GM18907 (cell line): Measurements from ENCODE around the gene PCDHGB3.
"Not testable (repeated sequence)": the region's sequence is repeated elsewhere in the genome, so short reads cannot be mapped to it uniquely, and the experiment has no call there.

Source experiments
- ATAC-seq: cut with Tn5 transposase; IDR thresholded peaks from one replicate; pipeline ENCODE4 v1.9.1; 2021; ENCODE audit warnings: mild to moderate bottlenecking, moderate library complexity; ENCODE audit not compliant: unreplicated experiment

The PCDHGB3 gene

DNA sequence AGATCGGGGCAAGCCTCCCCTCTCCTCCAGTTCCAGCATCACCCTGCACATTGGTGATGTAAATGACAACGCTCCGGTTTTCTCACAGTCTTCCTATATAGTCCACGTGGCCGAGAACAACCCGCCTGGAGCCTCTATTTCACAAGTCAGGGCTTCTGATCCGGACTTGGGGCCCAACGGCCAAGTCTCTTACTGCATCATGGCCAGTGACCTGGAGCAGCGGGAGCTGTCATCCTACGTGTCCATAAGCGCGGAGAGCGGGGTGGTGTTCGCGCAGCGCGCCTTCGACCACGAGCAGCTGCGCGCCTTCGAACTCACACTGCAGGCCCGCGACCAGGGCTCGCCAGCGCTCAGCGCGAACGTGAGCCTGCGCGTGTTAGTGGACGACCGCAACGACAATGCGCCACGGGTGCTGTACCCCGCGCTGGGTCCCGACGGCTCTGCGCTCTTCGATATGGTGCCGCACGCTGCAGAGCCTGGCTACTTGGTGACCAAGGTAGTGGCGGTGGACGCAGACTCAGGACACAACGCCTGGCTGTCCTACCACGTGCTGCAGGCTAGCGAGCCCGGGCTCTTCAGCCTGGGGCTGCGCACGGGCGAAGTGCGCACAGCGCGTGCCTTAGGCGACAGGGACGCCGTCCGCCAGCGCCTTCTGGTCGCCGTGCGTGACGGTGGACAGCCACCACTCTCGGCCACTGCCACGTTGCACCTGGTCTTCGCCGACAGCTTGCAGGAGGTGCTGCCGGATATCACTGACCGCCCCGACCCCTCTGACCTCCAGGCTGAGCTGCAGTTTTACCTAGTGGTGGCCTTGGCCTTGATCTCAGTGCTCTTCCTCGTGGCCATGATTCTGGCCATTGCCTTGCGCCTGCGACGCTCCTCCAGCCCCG, 19.4 kb downstream of the PCDHGB3 start:
- no peak for ATAC-seq

DNA sequence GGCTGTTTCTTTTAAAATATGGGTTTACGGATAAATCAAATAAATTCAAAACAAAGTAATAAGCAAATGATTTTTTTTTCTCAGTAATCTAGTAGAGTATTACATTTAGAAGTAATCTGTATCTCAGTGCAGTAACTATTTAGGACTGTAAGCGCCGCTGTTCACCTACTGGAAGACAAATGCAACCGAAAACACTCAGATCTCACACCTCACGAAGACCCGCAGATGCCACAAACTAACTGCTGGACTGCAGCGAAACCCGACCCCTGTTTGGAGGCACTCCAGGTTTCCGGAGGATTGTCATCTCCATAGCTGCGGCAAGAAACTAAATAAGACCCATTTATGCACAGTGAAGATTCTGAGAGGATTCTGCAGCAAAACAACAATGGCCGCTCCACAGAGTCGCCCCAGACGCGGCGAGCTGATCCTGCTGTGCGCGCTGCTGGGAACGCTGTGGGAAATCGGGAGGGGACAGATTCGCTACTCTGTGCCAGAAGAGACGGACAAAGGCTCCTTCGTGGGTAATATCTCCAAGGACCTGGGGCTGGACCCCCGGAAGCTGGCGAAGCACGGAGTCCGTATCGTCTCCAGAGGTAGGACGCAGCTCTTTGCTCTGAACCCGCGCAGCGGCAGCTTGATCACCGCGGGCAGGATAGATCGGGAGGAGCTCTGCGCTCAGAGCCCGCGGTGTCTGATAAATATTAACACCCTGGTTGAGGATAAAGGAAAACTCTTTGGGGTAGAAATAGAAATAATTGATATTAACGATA, 22.6 kb downstream of the PCDHGB3 start, which contains the start of gene PCDHGA8:
TSS of gene PCDHGA8 (plus strand) at position 205 of the 770 bp plus-strand sequence. CDS start at position 386, 181 bp downstream.
- ATAC-seq: no peak

DNA sequence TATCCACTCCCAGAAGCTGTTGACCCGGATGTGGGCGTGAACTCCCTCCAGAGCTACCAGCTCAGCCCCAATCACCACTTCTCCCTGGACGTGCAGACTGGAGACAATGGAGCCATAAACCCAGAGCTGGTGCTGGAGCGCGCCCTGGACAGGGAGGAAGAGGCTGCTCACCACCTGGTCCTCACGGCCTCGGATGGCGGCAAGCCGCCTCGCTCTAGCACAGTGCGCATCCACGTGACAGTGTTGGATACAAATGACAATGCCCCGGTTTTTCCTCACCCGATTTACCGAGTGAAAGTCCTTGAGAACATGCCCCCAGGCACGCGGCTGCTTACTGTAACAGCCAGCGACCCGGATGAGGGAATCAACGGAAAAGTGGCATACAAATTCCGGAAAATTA, 23.2 kb downstream of the PCDHGB3 start:
- no peak for ATAC-seq

DNA sequence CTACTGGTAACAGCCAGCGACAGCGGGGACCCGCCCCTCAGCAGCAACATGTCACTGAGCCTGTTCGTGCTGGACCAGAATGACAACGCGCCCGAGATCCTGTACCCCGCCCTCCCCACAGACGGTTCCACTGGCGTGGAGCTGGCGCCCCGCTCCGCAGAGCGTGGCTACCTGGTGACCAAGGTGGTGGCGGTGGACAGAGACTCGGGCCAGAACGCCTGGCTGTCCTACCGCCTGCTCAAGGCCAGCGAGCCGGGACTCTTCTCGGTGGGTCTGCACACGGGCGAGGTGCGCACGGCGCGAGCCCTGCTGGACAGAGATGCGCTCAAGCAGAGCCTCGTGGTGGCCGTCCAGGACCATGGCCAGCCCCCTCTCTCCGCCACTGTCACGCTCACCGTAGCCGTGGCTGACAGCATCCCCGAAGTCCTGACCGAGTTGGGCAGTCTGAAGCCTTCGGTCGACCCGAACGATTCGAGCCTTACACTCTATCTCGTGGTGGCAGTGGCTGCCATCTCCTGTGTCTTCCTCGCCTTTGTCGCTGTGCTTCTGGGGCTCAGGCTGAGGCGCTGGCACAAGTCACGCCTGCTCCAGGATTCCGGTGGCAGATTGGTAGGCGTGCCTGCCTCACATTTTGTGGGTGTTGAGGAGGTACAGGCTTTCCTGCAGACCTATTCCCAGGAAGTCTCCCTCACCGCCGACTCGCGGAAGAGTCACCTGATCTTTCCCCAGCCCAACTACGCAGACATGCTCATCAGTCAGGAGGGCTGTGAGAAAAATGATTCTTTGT, 24.6 kb downstream of the PCDHGB3 start:
- ATAC-seq: not testable (repeated sequence)

DNA sequence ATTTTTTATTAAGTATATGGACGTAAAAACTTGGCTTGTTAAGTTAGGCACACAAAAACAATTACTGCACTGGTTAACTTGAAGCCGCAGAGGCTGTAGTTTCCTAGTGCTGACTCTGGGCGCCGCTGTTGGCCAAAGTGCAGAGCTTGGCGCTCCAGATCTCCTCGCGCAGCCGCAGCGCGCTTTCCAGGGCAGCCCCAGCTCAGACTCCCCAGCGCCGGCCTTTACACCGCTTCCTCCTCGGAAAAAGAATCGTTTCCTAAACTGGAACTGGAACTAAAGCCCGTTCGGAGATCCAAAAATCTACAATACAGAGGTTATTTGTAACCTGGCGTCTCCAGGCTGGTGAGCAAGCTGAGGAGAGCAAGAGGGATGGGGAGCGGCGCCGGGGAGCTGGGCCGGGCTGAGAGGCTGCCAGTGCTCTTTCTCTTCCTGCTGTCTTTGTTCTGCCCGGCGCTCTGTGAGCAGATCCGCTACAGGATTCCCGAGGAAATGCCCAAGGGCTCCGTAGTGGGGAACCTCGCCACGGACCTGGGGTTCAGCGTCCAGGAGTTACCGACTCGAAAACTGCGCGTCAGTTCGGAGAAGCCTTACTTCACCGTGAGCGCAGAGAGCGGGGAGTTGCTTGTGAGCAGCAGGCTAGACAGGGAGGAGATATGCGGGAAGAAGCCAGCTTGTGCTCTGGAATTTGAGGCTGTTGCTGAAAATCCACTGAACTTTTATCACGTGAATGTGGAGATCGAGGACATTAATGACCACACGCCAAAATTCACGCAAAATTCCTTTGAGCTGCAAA, 27.9 kb downstream of the PCDHGB3 start, which contains the start of gene PCDHGB5:
TSS of gene PCDHGB5 (plus strand) at position 192 of the 796 bp plus-strand sequence. CDS start at position 373, 181 bp downstream.
- peak; percentile 58 for ATAC-seq

DNA sequence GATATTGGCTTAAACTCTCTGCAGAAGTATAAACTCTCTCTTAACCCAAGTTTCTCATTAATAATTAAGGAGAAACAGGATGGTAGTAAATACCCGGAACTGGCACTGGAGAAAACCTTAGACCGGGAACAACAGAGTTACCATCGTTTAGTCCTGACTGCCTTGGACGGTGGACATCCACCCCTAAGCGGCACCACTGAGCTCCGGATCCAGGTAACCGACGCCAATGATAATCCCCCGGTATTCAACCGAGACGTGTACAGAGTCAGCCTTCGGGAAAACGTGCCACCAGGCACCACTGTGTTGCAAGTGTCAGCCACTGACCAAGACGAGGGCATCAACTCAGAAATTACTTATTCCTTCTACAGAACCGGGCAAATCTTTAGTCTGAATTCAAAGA, 28.6 kb downstream of the PCDHGB3 start:
- no peak for ATAC-seq

DNA sequence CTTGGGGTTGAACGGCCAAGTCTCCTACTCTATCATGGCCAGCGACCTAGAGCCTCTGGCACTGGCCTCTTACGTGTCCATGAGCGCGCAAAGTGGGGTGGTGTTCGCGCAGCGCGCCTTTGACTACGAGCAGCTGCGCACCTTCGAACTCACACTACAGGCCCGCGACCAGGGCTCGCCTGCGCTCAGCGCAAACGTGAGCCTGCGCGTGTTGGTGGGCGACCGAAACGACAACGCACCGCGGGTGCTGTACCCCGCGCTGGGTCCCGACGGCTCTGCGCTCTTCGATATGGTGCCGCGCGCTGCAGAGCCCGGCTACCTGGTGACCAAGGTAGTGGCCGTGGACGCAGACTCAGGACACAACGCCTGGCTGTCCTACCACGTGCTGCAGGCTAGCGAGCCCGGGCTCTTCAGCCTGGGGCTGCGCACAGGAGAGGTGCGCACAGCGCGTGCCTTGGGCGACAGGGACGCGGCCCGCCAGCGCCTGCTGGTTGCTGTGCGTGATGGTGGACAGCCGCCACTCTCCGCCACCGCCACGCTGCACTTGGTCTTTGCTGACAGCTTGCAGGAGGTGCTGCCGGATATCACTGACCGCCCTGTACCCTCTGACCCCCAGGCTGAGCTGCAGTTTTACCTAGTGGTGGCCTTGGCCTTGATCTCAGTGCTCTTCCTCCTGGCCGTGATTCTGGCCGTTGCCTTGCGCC, 29.7 kb downstream of the PCDHGB3 start:
- no peak for ATAC-seq

DNA sequence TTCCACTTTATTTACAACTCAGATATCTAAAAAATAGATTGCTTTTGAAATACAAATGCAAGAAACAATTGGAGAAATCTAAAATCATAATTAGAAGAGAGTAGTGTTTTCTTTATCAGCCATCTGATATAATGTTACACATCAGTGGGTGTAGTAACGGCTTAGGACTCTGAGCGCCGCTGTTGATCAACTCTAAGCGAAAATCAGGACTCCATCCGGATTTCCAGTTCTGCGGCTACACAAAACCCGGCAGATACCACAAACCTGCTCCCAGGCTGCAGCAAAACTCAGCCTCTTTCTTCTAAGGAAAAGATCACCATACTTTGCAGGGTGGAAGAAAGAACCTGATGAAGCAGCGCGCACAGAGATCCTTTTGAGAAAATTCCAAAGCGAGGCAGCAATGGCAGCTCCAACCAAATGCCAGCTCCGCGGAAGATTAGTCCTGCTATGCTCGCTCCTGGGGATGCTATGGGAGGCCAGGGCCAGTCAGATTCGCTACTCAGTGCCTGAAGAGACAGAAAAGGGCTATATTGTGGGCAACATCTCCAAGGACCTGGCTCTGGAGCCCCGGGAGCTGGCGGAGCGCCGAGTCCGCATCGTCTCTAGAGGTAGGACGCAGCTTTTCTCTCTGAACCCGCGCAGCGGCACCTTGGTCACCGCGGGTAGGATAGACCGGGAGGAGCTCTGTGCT, 32.7 kb downstream of the PCDHGB3 start, which contains the start of gene PCDHGA9:
TSS of gene PCDHGA9 (plus strand) at position 226 of the 691 bp plus-strand sequence. CDS start at position 401, 175 bp downstream.
- no peak for ATAC-seq

DNA sequence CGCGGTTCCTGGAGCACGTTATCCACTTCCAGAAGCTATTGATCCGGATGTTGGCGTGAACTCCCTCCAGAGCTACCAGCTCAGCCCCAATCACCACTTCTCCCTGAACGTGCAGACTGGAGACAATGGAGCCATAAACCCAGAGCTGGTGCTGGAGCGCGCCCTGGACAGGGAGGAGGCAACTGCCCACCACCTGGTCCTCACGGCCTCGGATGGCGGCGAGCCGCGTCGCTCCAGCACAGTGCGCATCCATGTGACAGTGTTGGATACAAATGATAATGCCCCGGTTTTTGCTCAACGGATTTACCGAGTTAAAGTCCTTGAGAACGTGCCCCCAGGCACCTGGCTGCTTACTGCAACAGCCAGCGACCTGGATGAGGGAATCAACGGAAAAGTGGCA, 33.3 kb downstream of the PCDHGB3 start:
- ATAC-seq: no peak

DNA sequence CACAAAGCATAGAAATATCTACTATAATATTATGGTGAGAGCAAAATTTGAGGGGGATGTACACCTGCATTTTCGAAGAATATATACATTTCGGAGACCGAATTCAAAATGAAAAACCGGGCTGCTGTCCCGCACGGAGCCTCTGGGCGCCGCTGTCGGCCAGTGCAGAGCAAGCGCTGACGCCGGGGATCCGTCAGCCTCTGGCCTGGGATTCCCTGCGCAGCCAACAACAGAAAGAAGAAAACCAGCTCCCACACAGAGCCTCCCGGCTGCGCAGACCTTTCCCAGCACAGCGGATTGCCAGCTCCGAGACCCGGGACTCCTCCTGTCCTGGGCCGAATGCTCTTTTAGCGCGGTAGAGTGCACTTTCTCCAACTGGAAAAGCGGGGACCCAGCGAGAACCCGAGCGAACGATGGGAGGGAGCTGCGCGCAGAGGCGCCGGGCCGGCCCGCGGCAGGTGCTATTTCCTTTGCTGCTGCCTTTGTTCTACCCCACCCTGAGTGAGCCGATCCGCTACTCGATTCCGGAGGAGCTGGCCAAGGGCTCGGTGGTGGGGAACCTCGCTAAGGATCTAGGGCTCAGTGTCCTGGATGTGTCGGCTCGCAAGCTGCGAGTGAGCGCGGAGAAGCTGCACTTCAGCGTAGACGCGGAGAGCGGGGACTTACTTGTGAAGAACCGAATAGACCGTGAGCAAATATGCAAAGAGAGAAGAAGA, 37.9 kb downstream of the PCDHGB3 start, which contains the start of gene PCDHGB6:
TSS of gene PCDHGB6 (plus strand) at position 232 of the 716 bp plus-strand sequence. CDS start at position 414, 182 bp downstream.
- peak; percentile 67 for ATAC-seq

DNA sequence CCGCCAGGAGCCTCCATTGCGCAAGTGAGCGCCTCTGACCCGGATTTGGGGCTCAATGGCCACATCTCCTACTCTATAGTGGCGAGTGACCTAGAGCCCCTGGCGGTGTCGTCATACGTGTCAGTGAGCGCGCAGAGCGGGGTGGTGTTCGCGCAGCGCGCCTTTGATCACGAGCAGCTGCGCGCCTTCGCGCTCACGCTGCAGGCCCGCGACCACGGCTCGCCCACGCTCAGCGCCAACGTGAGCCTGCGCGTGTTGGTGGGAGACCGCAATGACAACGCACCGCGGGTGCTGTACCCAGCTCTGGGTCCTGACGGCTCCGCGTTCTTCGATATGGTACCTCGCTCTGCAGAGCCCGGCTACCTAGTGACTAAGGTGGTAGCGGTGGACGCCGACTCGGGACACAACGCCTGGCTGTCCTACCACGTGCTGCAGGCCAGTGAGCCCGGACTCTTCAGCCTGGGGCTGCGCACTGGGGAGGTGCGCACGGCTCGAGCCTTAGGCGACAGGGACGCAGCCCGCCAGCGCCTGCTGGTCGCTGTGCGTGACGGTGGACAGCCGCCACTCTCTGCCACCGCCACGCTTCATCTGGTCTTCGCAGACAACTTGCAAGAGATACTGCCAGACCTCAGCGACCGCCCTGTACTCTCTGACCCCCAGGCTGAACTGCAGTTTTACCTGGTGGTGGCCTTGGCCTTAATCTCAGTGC, 39.7 kb downstream of the PCDHGB3 start:
- no peak for ATAC-seq

DNA sequence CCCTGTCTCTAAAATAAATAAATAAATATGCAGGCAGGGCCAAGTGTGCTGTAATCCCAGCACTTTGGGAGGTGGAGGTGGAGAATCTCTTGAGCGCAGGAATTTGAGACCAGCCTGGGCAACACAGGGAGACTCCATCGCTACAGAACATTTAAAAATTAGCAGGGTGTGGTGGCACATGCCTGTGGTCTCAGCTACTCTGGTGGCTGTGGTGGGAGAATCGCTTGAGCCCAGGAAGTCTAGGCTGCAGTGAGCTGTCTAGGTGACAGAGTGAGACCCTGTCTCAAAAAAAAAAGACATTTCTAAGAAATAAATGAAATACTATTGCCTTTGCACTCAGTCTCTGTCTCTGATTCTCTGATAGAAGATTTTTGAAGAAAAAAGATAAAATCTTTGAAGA, 41.5 kb downstream of the PCDHGB3 start:
- ATAC-seq: no peak

DNA sequence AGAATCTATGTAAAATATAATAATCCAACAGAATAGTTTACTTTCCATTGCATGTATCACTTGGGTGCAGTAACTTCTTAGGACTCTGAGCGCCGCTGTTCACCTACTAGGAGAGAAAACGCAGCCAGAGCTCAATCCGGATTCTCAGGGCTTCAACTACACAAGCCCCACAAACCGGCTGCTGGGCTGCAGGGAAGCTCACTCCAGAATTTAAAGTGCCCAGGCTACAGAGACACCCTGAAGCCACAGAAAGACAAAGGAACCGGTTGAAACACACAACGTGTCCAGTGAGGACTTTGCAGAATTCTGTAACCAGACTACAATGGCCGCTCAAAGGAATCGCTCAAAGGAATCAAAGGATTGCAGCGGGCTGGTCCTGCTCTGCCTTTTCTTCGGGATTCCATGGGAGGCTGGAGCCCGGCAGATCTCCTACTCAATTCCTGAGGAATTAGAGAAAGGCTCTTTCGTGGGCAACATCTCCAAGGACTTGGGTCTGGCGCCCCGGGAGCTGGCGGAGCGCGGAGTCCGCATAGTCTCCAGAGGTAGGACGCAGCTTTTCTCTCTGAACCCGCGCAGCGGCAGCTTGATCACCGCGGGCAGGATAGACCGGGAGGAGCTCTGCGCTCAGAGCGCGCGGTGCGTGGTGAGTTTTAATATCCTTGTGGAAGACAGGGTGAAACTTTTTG, 43.0 kb downstream of the PCDHGB3 start, which contains the start of gene PCDHGA10:
TSS of gene PCDHGA10 (plus strand) at position 134 of the 686 bp plus-strand sequence. CDS start at position 323, 189 bp downstream.
- ATAC-seq: peak; percentile 83

DNA sequence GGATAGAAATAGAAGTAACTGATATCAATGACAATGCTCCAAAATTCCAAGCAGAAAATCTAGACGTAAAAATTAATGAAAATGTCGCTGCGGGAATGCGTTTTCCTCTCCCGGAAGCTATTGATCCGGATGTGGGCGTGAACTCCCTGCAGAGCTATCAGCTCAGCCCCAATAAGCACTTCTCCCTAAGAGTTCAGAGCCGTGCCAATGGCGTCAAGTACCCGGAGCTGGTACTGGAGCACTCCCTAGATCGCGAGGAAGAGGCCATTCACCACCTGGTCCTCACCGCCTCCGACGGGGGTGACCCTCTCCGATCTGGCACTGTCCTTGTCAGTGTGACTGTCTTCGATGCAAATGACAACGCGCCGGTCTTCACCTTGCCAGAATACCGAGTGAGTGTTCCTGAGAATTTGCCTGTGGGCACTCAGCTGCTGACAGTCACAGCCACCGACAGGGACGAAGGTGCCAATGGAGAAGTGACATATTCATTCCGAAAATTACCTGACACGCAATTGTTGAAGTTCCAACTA, 43.6 kb downstream of the PCDHGB3 start:
- ATAC-seq: no peak

DNA sequence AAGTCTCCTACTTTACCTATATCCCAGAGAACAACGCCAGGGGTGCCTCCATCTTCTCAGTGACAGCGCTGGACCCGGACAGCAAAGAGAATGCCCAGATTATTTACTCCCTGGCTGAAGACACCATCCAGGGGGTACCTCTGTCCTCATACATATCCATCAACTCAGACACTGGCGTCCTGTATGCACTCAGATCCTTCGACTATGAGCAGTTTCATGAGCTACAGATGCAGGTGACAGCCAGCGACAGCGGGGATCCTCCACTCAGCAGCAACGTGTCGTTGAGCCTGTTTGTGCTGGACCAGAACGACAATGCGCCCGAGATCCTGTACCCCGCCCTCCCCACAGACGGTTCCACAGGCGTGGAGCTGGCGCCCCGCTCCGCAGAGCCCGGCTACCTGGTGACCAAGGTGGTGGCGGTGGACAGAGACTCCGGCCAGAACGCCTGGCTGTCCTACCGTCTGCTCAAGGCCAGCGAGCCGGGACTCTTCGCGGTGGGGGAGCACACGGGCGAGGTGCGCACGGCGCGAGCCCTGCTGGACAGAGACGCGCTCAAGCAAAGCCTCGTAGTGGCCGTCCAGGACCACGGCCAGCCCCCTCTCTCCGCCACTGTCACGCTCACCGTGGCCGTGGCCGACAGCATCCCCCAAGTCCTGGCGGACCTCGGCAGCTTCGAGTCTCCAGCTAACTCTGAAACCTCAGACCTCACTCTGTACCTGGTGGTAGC, 44.7 kb downstream of the PCDHGB3 start:
- ATAC-seq: not testable (repeated sequence)

DNA sequence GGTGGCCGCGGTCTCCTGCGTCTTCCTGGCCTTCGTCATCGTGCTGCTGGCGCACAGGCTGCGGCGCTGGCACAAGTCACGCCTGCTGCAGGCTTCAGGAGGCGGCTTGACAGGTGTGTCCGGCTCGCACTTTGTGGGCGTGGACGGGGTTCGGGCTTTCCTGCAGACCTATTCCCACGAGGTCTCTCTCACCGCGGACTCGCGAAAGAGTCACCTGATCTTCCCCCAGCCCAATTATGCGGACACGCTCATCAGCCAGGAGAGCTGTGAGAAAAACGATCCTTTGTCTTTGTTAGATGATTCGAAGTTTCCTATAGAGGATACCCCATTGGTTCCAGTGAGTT, 45.2 kb downstream of the PCDHGB3 start:
- not testable (repeated sequence) for ATAC-seq
